Left ventricle myocardium superior (tissue), 1 donor: ENCODE results near the gene SNX14. TPM values are rescaled to one million over a fixed set of nuclear protein-coding genes. Genes with fewer than 3 reads are reported as not detected.
A peak's percentile ranks its signal among the peaks of the same experiment; 100 is the strongest.
"Not testable (repeated sequence)": the region's sequence is repeated elsewhere in the genome, so short reads cannot be mapped to it uniquely, and the experiment has no call there.

Experiments
- ATAC-seq: fragments of 200-7000 bp; cut with Tn5 transposase; one replicate; pipeline ENCODE4 v1.9.1; 2020; ENCODE audit warnings: mild to moderate bottlenecking, moderate library complexity
- DNase-seq: peaks from one replicate; pipeline ENCODE4 v3.0.0-alpha.2; 2020
- intact Hi-C: fragments of 100-400 bp; cut with micrococcal nuclease; formaldehyde crosslinking; loops from one replicate; pipeline ENCODE4 v1.11.0; 2022
- total RNA-seq: library from RNA; stranded (reverse); fragmentation: NEBNext Ultra II Directional; extraction: Animal tissue kit (Norgen Biotek cat#: 25700); gene quantifications from one replicate; pipeline ENCODE4 v1.2.1, GENCODE V29; 2021
- donor health status: DM: no; HTN: yes; CAD: no; lungs with severe emphysema.

Gene SNX14
- total RNA-seq, 1 donor from 2014 or later = 28.8 TPM

- DNase-seq (no peak), ATAC-seq (peak; percentile 17)
- intact Hi-C loops = no loop called here
Observed at GRCh38 chr6:85594197-85594930, 706 bp upstream of the SNX14 start.

GRCh38 chr6:85592033-85592432 is 1.6 kb downstream of the SNX14 start:
- no peak for ATAC-seq
- DNase-seq = no peak
- intact Hi-C loops = no loop called here

GRCh38 chr6:85591207-85591606 is 2.5 kb downstream of the SNX14 start:
- intact Hi-C loops = no loop called here
- DNase-seq = no peak
- no peak for ATAC-seq

GRCh38 chr6:85585741-85586140 is 7.9 kb downstream of the SNX14 start:
- ATAC-seq (no peak), DNase-seq (no peak)
- intact Hi-C loops = no loop called here

GRCh38 chr6:85582832-85583231 is 10.8 kb downstream of the SNX14 start:
- intact Hi-C loops, ATAC-seq, DNase-seq: not testable (repeated sequence)

- ATAC-seq (no peak), DNase-seq (no peak)
- intact Hi-C loops = no loop called here
Observed at GRCh38 chr6:85581572-85581971, 12.1 kb downstream of the SNX14 start.

GRCh38 chr6:85580878-85581267 is 12.8 kb downstream of the SNX14 start:
- ATAC-seq = peak; percentile 96
- DNase-seq = peak; percentile 56
- intact Hi-C loops = no loop called here

GRCh38 chr6:85580118-85580877 is 13.4 kb downstream of the SNX14 start:
- no peak for DNase-seq
- intact Hi-C loops = no loop called here
- peak; percentile 21 for ATAC-seq

GRCh38 chr6:85579581-85579980 is 14.1 kb downstream of the SNX14 start:
- DNase-seq (no peak), ATAC-seq (no peak)
- intact Hi-C loops = no loop called here

GRCh38 chr6:85576476-85576875 is 17.2 kb downstream of the SNX14 start:
- intact Hi-C loops = no loop called here
- no peak for ATAC-seq

GRCh38 chr6:85574932-85575598 is 18.6 kb downstream of the SNX14 start:
- DNase-seq (no peak), ATAC-seq (no peak)
- intact Hi-C loops = no loop called here

More at GRCh38 chr6:85576476-85576875, 17.2 kb downstream of the SNX14 start:
- no peak for DNase-seq

GRCh38 chr6:85569323-85569722 is 24.3 kb downstream of the SNX14 start:
- DNase-seq (no peak), ATAC-seq (no peak)
- intact Hi-C loops = no loop called here

- intact Hi-C loops = no loop called here
- ATAC-seq (no peak), DNase-seq (no peak)
Observed at GRCh38 chr6:85568411-85568810, 25.2 kb downstream of the SNX14 start.

GRCh38 chr6:85565736-85566135 is 27.9 kb downstream of the SNX14 start:
- ATAC-seq (no peak), DNase-seq (no peak)
- intact Hi-C loops = no loop called here

GRCh38 chr6:85564223-85564622 is 29.4 kb downstream of the SNX14 start:
- DNase-seq, ATAC-seq, intact Hi-C loops: not testable (repeated sequence)

GRCh38 chr6:85561750-85562357 is 31.8 kb downstream of the SNX14 start:
- DNase-seq (no peak), ATAC-seq (no peak)
- intact Hi-C loops = no loop called here

GRCh38 chr6:85556992-85557668 is 36.5 kb downstream of the SNX14 start:
- intact Hi-C loops = no loop called here
- no peak for ATAC-seq

GRCh38 chr6:85552652-85553051 is 41.0 kb downstream of the SNX14 start:
- ATAC-seq (no peak), DNase-seq (no peak)
- intact Hi-C loops = no loop called here

More at GRCh38 chr6:85556992-85557668, 36.5 kb downstream of the SNX14 start:
- DNase-seq = no peak

GRCh38 chr6:85551264-85551663 is 42.4 kb downstream of the SNX14 start:
- ATAC-seq (no peak), DNase-seq (no peak)
- intact Hi-C loops = no loop called here
